Gastrocnemius medialis (tissue), 4 donors: Measurements from ENCODE around the gene ODC1.

Experiments
- CTCF ChIP-seq, 5 experiments: fragments of 450-650 bp in 3 of 5; fragments of 200-600 bp in 2 of 5; sonication (generic) in 2 of 5; IDR thresholded peaks in 4 of 5; conservative IDR thresholded peaks in 1 of 5; 1 replicate in 4 of 5; 2 replicates in 1 of 5; pipeline ENCODE4 v1.5.1; 2016 to 2019; ENCODE audit warnings: antibody characterized with exemption in 5 of 5, mild to moderate bottlenecking in 3 of 5, moderate library complexity in 3 of 5
- POLR2A ChIP-seq, 2 donors: fragments of 450-650 bp; IDR thresholded peaks; one replicate each; pipeline ENCODE4 v1.6.1; 2017; ENCODE audit warnings: antibody characterized with exemption in 2 of 2, mild to moderate bottlenecking in 2 of 2, moderate library complexity in 2 of 2

- no peak for TF ChIP-seq CTCF (IDR thresholded peaks at IDR 0.05 in 4 of 5, conservative IDR thresholded peaks at IDR 0.05 in 1 of 5)
- no peak for TF ChIP-seq POLR2A (IDR thresholded peaks at IDR 0.05)
Measured at GRCh38 chr2:10432311-10433181, 15.6 kb downstream of the ODC1 start.
